UCSD-AML1 (cell line): ENCODE results near the gene RPL37A.

Source experiments
- DNase-seq: peaks from one replicate; lab custom pipeline; 2025; ENCODE audit not compliant: unreplicated experiment; lab: John Stamatoyannopoulos, UW

RPL37A gene

DNA sequence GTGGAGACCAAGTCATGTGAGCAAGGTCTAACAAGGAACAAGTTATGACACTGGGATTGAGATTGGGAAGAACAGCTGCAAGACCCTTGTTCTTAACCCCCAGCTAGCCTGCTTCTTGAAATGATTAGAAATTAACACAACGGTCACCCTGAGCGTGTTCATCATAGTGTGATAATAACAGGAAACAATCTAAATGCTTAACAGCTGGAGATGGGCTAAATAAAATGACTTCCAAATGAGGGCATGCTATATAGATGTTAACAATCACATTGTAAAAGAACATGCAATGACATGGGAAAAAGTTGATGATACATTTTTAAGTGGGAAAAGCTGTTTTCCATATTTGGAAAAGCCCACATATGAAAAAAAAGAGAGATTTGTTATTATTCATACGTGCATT lies 47.6 kb downstream of the RPL37A start:
- DNase-seq: no peak

GRCh38 chr2:216546641-216547403 lies 48.2 kb downstream of the RPL37A start:
- no peak for DNase-seq

GRCh38 chr2:216548901-216549331 lies 50.3 kb downstream of the RPL37A start:
- DNase-seq: no peak

GRCh38 chr2:216549926-216550690 lies 51.5 kb downstream of the RPL37A start:
- DNase-seq: no peak

GRCh38 chr2:216551234-216552068 lies 52.8 kb downstream of the RPL37A start:
- no peak for DNase-seq

DNA sequence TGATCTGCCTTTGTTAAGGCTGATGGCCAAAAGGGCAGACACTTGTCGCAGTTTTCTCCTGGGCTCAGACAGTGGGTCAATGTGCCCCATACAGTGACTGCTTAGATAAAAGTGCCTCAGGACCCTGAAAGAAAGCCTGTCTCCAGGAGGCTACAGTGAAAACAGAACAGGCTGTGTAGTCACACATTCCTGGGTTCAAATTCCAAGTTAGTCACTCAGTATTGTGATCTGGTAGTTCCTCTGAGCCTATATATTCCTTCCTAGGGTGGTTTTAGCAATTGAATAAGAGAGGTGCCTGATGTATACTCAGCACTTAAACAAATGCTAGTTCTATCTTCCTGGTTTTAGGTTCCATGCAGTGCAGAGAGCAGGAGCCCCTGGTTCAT lies 54.4 kb downstream of the RPL37A start:
- DNase-seq: no peak
